Stimulated activated CD4-positive, alpha-beta T cell treated with anti-CD3 and anti-CD28 coated beads, Interleukin-1b, Interleukin-23, amount 100 ng/mL, for 4 hours (primary cell): ENCODE data around the gene OR4X2.
"Not testable (repeated sequence)": the region's sequence is repeated elsewhere in the genome, so short reads cannot be mapped to it uniquely, and the experiment has no call there.

ENCODE experiments used
- DNase-seq, 2 donors: peaks; one replicate each; pipeline ENCODE4 v3.0.0-alpha.2; 2020; ENCODE audit warnings: low read depth in 2 of 2

Gene OR4X2

GRCh38 chr11:48244804-48245203 lies at the start of gene OR4X2:
TSS of gene OR4X2 (plus strand) at chr11:48245104. CDS start at chr11:48245104, 0 bp downstream.
- no peak for DNase-seq

- DNase-seq, result no peak
These were observed 37.0 kb upstream of the OR4X2 start for GRCh38 chr11:48207881-48208280.

- DNase-seq, result no peak
These were observed 34.9 kb upstream of the OR4X2 start for GRCh38 chr11:48210052-48210451.

GRCh38 chr11:48216510-48216909 lies 28.4 kb upstream of the OR4X2 start, which contains the start of gene OR4B1:
TSS of gene OR4B1 (plus strand) at chr11:48216810. CDS start at chr11:48216810, 0 bp downstream.
- no peak for DNase-seq

GRCh38 chr11:48228761-48229160 lies 16.1 kb upstream of the OR4X2 start:
- DNase-seq, result no peak

GRCh38 chr11:48230057-48230456 lies 14.8 kb upstream of the OR4X2 start:
- DNase-seq, result not testable (repeated sequence)

GRCh38 chr11:48237727-48238126 lies 7.2 kb upstream of the OR4X2 start:
- no peak for DNase-seq

GRCh38 chr11:48242501-48242900 lies 2.4 kb upstream of the OR4X2 start:
- DNase-seq, result no peak

- no peak for DNase-seq
These were observed 4.0 kb downstream of the OR4X2 start for GRCh38 chr11:48248902-48249301.

- no peak for DNase-seq
These were observed 16.7 kb downstream of the OR4X2 start for GRCh38 chr11:48261600-48261999.

GRCh38 chr11:48263423-48263911 lies 18.6 kb downstream of the OR4X2 start, which contains the start of gene OR4X1:
TSS of gene OR4X1 (plus strand) at chr11:48263861. CDS start at chr11:48263861, 0 bp downstream.
- DNase-seq, result no peak

- no peak for DNase-seq
These were observed 25.7 kb downstream of the OR4X2 start for GRCh38 chr11:48270621-48271020.

- no peak for DNase-seq
These were observed 27.7 kb downstream of the OR4X2 start for GRCh38 chr11:48272606-48273005.
